ENCODE data around the gene CHTOP. TPM values are rescaled to one million over a fixed set of nuclear protein-coding genes. Genes with fewer than 3 reads are reported as not detected.

CHTOP gene
- total and polyA plus RNA-seq, 2 of the 13 experiments (the other 11 are each of a cell fraction or from before 2014, with no cell fraction given) = 38.0 to 51.9 TPM

DNA sequence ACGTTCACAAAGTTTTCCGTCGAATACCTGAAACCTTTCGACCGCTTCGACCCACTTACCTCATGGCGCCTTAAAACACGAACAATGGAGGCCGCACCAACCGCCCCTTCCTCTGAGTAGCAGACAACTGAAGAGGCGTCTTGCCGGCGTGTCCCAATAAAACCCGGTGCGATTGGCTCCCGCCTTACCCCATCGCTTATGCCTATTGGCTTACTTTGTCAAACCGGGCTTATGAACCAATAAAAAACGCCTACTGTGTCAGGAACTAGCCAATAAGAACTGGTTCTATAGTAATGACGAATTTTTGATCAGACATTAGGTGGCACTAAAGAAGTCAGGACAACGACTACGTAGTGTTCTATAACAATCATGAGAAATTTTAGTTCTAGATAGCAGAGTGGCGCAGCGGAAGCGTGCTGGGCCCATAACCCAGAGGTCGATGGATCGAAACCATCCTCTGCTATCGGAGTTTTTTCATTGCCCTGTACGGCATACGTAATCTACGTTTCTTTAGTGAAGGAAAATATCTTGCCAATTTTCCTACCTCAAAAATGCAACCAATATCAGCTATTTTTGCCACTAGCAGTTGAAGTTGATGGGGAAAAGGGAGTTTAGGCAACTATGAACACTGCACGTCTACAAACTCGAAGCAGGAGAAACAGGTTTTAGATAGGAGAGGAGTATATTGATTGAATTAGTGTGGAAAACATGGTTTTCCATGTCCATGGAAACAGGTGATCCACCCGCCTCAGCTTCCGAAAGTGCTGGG is 37.2 kb downstream of the CHTOP start, which contains the start of gene ILF2 (continued):
- TF ChIP-seq, protein P1, sequence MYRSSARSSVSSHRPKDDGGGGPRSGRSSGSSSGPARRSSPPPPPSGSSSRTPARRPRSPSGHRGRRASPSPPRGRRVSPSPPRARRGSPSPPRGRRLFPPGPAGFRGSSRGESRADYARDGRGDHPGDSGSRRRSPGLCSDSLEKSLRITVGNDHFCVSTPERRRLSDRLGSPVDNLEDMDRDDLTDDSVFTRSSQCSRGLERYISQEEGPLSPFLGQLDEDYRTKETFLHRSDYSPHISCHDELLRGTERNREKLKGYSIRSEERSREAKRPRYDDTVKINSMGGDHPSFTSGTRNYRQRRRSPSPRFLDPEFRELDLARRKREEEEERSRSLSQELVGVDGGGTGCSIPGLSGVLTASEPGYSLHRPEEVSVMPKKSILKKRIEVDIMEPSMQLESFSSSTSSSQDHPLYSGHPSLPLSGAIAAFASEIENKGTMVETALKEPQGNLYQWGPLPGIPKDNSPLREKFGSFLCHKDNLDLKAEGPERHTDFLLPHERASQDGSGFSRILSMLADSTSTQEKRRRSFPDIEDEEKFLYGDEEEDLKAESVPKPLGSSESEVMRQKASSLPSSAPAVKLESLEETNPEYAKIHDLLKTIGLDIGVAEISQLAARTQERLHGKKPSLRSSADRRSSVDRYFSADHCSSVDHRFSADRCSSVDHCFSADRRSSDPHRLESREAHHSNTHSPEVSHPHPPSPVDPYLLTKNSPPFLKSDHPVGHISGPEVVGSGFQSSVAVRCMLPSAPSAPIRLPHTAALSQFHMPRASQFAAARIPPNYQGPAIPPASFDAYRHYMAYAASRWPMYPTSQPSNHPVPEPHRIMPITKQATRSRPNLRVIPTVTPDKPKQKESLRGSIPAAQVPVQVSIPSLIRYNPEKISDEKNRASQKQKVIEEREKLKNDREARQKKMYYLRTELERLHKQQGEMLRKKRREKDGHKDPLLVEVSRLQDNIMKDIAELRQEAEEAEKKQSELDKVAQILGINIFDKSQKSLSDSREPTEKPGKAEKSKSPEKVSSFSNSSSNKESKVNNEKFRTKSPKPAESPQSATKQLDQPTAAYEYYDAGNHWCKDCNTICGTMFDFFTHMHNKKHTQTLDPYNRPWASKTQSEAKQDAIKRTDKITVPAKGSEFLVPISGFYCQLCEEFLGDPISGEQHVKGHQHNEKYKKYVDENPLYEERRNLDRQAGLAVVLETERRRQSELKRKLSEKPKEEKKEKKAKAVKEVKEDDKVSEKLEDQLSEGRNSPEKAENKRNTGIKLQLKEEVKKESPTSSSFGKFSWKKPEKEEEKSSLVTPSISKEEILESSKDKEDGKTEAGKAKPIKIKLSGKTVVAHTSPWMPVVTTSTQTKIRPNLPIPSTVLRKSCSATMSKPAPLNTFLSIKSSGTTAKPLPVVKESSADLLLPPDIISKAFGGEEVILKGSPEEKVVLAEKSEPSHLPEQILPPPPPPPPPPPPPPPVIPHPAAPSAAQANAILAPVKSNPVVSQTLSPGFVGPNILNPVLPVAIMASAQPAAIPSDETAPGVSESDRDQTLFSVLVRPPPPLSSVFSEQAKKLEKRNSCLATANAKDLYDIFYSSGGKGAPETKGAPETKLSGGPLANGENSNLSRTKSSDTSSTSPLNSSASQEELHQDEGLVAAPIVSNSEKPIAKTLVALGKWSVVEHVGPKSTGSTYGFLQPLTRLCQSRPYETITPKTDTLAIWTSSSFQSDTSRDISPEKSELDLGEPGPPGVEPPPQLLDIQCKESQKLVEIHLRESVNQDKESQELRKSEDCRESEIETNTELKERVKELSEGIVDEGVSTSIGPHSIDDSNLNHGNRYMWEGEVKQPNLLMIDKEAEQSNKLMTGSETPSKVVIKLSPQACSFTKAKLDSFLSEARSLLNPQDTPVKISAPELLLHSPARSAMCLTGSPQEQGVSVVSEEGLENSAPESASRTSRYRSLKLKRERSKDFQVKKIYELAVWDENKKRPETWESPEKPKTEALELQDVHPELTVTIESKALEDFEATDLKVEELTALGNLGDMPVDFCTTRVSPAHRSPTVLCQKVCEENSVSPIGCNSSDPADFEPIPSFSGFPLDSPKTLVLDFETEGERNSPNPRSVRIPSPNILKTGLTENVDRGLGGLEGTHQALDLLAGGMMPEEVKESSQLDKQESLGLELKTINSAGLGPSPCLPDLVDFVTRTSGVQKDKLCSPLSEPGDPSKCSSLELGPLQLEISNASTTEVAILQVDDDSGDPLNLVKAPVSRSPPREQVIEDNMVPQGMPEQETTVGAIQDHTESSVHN (CRISPR knock-in tag; IDR thresholded peaks at IDR 0.05) = no peak
- TF ChIP-seq MTA1 (CRISPR knock-in tag; IDR thresholded peaks at IDR 0.05; ENCODE audit: borderline replicate concordance) (no peak), CERS6 (CRISPR knock-in tag; IDR thresholded peaks at IDR 0.05) (no peak), ZNF335 (CRISPR knock-in tag; IDR thresholded peaks at IDR 0.05) (0 out of 2 replicates have a peak, but pooled peaks have one; percentile 25), ESRRA (CRISPR knock-in tag; IDR thresholded peaks at IDR 0.05; ENCODE audit: low read depth) (peak; percentile 42; the same call in 1 of the 2 replicates), ATF6 (CRISPR knock-in tag; conservative IDR thresholded peaks at IDR 0.05) (no peak)
- TF ChIP-seq, protein P2, sequence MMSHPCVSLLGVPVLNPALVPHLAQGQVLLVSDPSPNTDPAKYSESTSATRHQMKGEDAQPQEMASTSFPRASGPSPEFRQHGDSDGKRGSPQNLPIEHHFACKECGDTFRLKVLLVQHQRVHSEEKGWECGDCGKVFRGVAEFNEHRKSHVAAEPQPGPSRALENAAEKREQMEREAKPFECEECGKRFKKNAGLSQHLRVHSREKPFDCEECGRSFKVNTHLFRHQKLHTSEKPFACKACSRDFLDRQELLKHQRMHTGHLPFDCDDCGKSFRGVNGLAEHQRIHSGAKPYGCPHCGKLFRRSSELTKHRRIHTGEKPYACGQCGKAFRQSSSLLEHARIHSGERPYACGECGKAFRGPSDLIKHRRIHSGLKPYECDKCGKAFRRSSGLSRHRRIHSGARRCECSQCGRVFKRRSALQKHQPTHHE (CRISPR knock-in tag; IDR thresholded peaks at IDR 0.05; ENCODE audit: borderline replicate concordance) = 0 out of 2 replicates have a peak, but pooled peaks have one; percentile 64

Measured in HepG2 (cell line).